ENCODE results near the gene NUP210L.
A peak's percentile ranks its signal among the peaks of the same experiment; 100 is the strongest.

- TF ChIP-seq YY1 (IDR thresholded peaks at IDR 0.05): no peak
- no peak for TF ChIP-seq MAX (IDR thresholded peaks at IDR 0.05)
- TF ChIP-seq CTCF (IDR thresholded peaks at IDR 0.05; ENCODE audit: low read depth, low read length, missing input control): peak; percentile 14
- TF ChIP-seq GABPA (IDR thresholded peaks at IDR 0.05 in 1 of 2, conservative IDR thresholded peaks at IDR 0.05 in 1 of 2): no peak
- TF ChIP-seq JUND (IDR thresholded peaks at IDR 0.05): no peak
- no peak for TF ChIP-seq EGR1 (IDR thresholded peaks at IDR 0.05; ENCODE audit: low read depth in 2 of 2)
- TF ChIP-seq RAD21 (IDR thresholded peaks at IDR 0.05): no peak
- TF ChIP-seq HNF4G (IDR thresholded peaks at IDR 0.05): no peak
- TF ChIP-seq RXRA (IDR thresholded peaks at IDR 0.05): no peak
- no peak for TF ChIP-seq ZBTB33 (IDR thresholded peaks at IDR 0.05)
- no peak for TF ChIP-seq REST (IDR thresholded peaks at IDR 0.05)
- TF ChIP-seq SP1 (IDR thresholded peaks at IDR 0.05): no peak
Observed at GRCh38 chr1:154199563-154199879, 44.6 kb upstream of the NUP210L start.

Data from liver (tissue), 3 donors.